Small intestine (tissue), 7 donors: ENCODE measurements around the gene SLC35A1. TPM values are rescaled to one million over a fixed set of nuclear protein-coding genes. Genes with fewer than 3 reads are reported as not detected.

Experiments
- DNase-seq, 2 donors: peaks; one replicate each; pipeline versions ENCODE4 v3.0.0 to v3.0.0-alpha.2; 2013
- FAIRE-seq: peaks from 2 replicates; lab custom pipeline; 2012; peaks lifted over from hg19 to GRCh38; lab: Jason Lieb, UNC
- H3K27ac ChIP-seq, 3 donors: one replicate each; pipeline ENCODE4 v1.5.1; 2013; ENCODE audit warnings: low read length in 2 of 3, mild to moderate bottlenecking in 2 of 3, control low read depth in 1 of 3, inconsistent platforms in 1 of 3, low read depth in 1 of 3, moderate library complexity in 1 of 3
- H3K27me3 ChIP-seq, 3 donors: one replicate each; pipeline ENCODE4 v1.6.1; 2013; ENCODE audit warnings: low read length in 3 of 3, inconsistent platforms in 1 of 3; ENCODE audit not compliant: control insufficient read depth in 3 of 3, insufficient read depth in 3 of 3
- H3K36me3 ChIP-seq, 3 donors: one replicate each; pipeline ENCODE4 v1.6.1; 2013; ENCODE audit warnings: low read length in 3 of 3, inconsistent platforms in 1 of 3, low read depth in 1 of 3, mild to moderate bottlenecking in 1 of 3, moderate library complexity in 1 of 3; ENCODE audit not compliant: control insufficient read depth in 3 of 3, insufficient read depth in 2 of 3
- H3K4me1 ChIP-seq, 3 donors: one replicate each; pipeline ENCODE4 v1.6.1; 2013; ENCODE audit warnings: low read length in 2 of 3, inconsistent platforms in 1 of 3, low read depth in 1 of 3, mild to moderate bottlenecking in 1 of 3, moderate library complexity in 1 of 3; ENCODE audit not compliant: control insufficient read depth in 3 of 3, insufficient read depth in 2 of 3
- H3K4me3 ChIP-seq, 3 donors: one replicate each; pipeline ENCODE4 v1.5.1; 2013; ENCODE audit warnings: low read length in 3 of 3, control low read depth in 1 of 3, inconsistent platforms in 1 of 3, low read depth in 1 of 3, mild to moderate bottlenecking in 1 of 3, moderate library complexity in 1 of 3
- H3K9me3 ChIP-seq, 2 donors: one replicate each; pipeline ENCODE4 v1.6.1; 2013; ENCODE audit warnings: low read depth in 1 of 2, low read length in 1 of 2; ENCODE audit not compliant: control insufficient read depth in 2 of 2, insufficient read depth in 1 of 2
- WGBS, 3 donors: extraction: QIAGEN DNeasy Blood & Tissue Kit; methylation state at CpG; one replicate each; pipeline ENCODE4 v1.1.7; 2013; 5-methylcytosine and 5-hydroxymethylcytosine counted together
- polyA plus RNA-seq, 4 donors: library from polyadenylated mRNA; stranded (reverse) in 3 of 4; unstranded in 1 of 4; fragments of 200-250 nt in 3 of 4; fragments of 120-200 nt in 1 of 4; gene quantifications; one replicate each; pipeline versions ENCODE4 v1.2.1 to v1.2.3, GENCODE V29; 2013
- donor health status: healthy with polysubstance abuse.
- donor health status: control.
- donor health status: control.
- donor health status: Bipolar disorder and iron deficiency.
- donor health status: healthy.

The SLC35A1 gene
- polyA plus RNA-seq, 4 donors = 15.4 to 40.6 (median 17.7) TPM

- H3K4me1 ChIP-seq = peaks cover 0 to 8% (median 2%) of the 10 kb centered on the region in 3 donors
- WGBS, 3 donors = 96 to 97% (median 96%) methylated on average over 2 of the region's 2 CpGs
- FAIRE-seq (peak; percentile 68), DNase-seq (peak in 1 of 2 donors; percentile 35)
- peaks cover 3 to 17% (median 16%) of the 10 kb centered on the region in 3 donors for H3K36me3 ChIP-seq
- no peaks in the 10 kb centered on the region for H3K27me3 ChIP-seq
- peak overlapping the region in 1 of 3 donors; percentile 29 for H3K27ac ChIP-seq
- peaks cover 0 to 3% of the 10 kb centered on the region in 2 donors for H3K9me3 ChIP-seq
- no peak overlapping the region for H3K4me3 ChIP-seq
Observed at GRCh38 chr6:87534377-87535047, 61.7 kb downstream of the SLC35A1 start.

GRCh38 chr6:87538510-87539260, 65.9 kb downstream of the SLC35A1 start:
- FAIRE-seq = no peak
- Histone ChIP-seq H3K36me3 (peaks cover 2 to 25% (median 13%) of the 10 kb centered on the region in 3 donors), H3K4me1 (peaks cover 0 to 8% (median 2%) of the 10 kb centered on the region in 3 donors), H3K27ac (no peak overlapping the region), H3K4me3 (no peak overlapping the region), H3K9me3 (peaks cover 0 to 10% of the 10 kb centered on the region in 2 donors), H3K27me3 (no peaks in the 10 kb centered on the region)
- DNase-seq = no peak
- WGBS, 3 donors = 100% methylated on average over 1 of the region's 1 CpG

GRCh38 chr6:87539554-87539953, 66.8 kb downstream of the SLC35A1 start:
- DNase-seq = no peak
- Histone ChIP-seq H3K4me1 (peaks cover 0 to 6% (median 2%) of the 10 kb centered on the region in 3 donors), H3K27ac (no peak overlapping the region), H3K4me3 (no peak overlapping the region), H3K9me3 (peaks cover 0 to 10% of the 10 kb centered on the region in 2 donors), H3K27me3 (no peaks in the 10 kb centered on the region), H3K36me3 (peaks cover 2 to 24% (median 12%) of the 10 kb centered on the region in 3 donors)
- 94 to 98% (median 97%) methylated on average over 6 of the region's 6 CpGs for WGBS, 3 donors
- FAIRE-seq = no peak

GRCh38 chr6:87540539-87540938, 67.8 kb downstream of the SLC35A1 start:
- DNase-seq (no peak), FAIRE-seq (no peak)
- peaks cover 0 to 10% of the 10 kb centered on the region in 2 donors for H3K9me3 ChIP-seq
- H3K4me3 ChIP-seq = no peak overlapping the region
- H3K27me3 ChIP-seq = no peaks in the 10 kb centered on the region
- H3K36me3 ChIP-seq = peaks cover 2 to 27% (median 18%) of the 10 kb centered on the region in 3 donors
- H3K4me1 ChIP-seq = peaks cover 0 to 3% (median 2%) of the 10 kb centered on the region in 3 donors
- WGBS, 3 donors = 79 to 89% (median 85%) methylated on average over 4 of the region's 4 CpGs
- H3K27ac ChIP-seq = no peak overlapping the region

GRCh38 chr6:87541041-87541440, 68.3 kb downstream of the SLC35A1 start:
- DNase-seq = no peak
- Histone ChIP-seq H3K27me3 (no peaks in the 10 kb centered on the region), H3K27ac (no peak overlapping the region), H3K4me1 (peaks cover 0 to 3% (median 2%) of the 10 kb centered on the region in 3 donors), H3K9me3 (peaks cover 0 to 10% of the 10 kb centered on the region in 2 donors), H3K4me3 (no peak overlapping the region), H3K36me3 (peaks cover 3 to 27% (median 18%) of the 10 kb centered on the region in 3 donors)
- WGBS, 3 donors = 97 to 100% (median 98%) methylated on average over 1 of the region's 1 CpG
- FAIRE-seq = no peak

GRCh38 chr6:87541744-87542143, 69.0 kb downstream of the SLC35A1 start:
- Histone ChIP-seq H3K27ac (no peak overlapping the region), H3K27me3 (no peaks in the 10 kb centered on the region), H3K4me1 (peaks cover 0 to 3% (median 2%) of the 10 kb centered on the region in 3 donors), H3K9me3 (peaks cover 0 to 10% of the 10 kb centered on the region in 2 donors), H3K4me3 (no peak overlapping the region), H3K36me3 (peaks cover 6 to 23% (median 18%) of the 10 kb centered on the region in 3 donors)
- DNase-seq = no peak
- no peak for FAIRE-seq
- WGBS, 3 donors = 88 to 99% (median 98%) methylated on average over 2 of the region's 2 CpGs

- peaks cover 6 to 27% (median 15%) of the 10 kb centered on the region in 3 donors for H3K36me3 ChIP-seq
Observed at GRCh38 chr6:87543696-87544473, 71.1 kb downstream of the SLC35A1 start.

GRCh38 chr6:87544474-87544735, 71.6 kb downstream of the SLC35A1 start:
- no peak overlapping the region for H3K27ac ChIP-seq
- no peak for DNase-seq
- 79 to 89% (median 86%) methylated on average over 1 of the region's 1 CpG for WGBS, 3 donors
- peaks cover 0 to 9% of the 10 kb centered on the region in 2 donors for H3K9me3 ChIP-seq
- FAIRE-seq = no peak
- H3K36me3 ChIP-seq = peaks cover 6 to 30% (median 12%) of the 10 kb centered on the region in 3 donors
- no peaks in the 10 kb centered on the region for H3K4me1 ChIP-seq
- no peak overlapping the region for H3K4me3 ChIP-seq
- no peaks in the 10 kb centered on the region for H3K27me3 ChIP-seq

More at GRCh38 chr6:87543696-87544473, 71.1 kb downstream of the SLC35A1 start:
- WGBS, 3 donors = 93 to 96% (median 94%) methylated on average over 4 of the region's 4 CpGs
- FAIRE-seq (no peak), DNase-seq (peak; percentile 14 to 17)
- Histone ChIP-seq H3K9me3 (peaks cover 0 to 10% of the 10 kb centered on the region in 2 donors), H3K27ac (no peak overlapping the region), H3K27me3 (no peaks in the 10 kb centered on the region), H3K4me3 (no peak overlapping the region), H3K4me1 (no peaks in the 10 kb centered on the region)
